ENCODE measurements around the gene PTPRM. TPM values are rescaled to one million over a fixed set of nuclear protein-coding genes. Genes with fewer than 3 reads are reported as not detected.

The PTPRM gene
- total RNA-seq, 1 donor from 2014 or later: 1.00 TPM

DNA sequence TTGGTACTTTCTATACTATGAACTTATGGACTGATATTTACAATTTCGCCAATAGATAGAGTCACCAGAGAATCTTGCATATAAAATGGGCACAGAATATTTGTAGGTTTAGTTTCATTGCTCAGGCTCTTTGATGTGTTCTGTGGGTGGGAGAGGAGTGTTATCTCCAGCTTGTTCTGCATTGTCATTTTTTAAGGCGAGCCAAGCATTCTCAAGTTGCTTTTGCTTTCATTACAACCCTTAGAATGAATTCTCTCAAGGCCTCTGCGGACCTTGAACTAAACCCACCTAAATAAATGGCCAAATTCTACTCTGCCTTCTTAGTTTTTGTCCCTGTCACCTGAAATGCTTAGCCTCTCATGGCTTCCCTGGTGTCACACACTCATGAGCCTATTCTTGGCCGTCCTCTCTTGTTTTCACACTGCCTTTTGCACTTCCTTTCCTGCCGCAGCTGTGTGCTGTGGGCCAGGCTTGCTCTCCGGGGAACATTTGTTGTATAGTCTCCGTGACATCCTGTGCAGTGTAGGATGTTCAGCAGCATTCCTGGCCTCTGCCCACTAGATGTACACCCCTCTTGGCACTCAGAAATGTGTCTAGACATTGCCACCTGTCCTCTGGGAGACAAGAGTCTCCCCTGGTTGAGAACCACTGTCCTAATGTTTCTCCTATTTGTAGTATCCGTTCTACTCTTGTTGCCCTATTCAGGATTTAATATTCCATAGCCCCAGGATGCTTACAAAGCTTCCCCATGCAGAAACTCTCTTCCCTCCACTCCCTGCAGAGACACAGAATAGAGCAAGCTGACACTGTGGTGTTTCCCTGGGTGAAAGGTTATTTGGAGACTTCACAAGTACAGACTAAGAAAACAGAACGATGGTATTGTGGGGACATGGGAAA lies 255.6 kb downstream of the PTPRM start:
- Mint-ChIP-seq H3K36me3 (ENCODE audit: low read depth) (no peaks in the 10 kb centered on the region), H3K27me3 (no peaks in the 10 kb centered on the region), H3K27ac (no peak overlapping the region), H3K4me1 (no peaks in the 10 kb centered on the region), H3K9me3 (no peaks in the 10 kb centered on the region), H3K4me3 (no peak overlapping the region)
- ATAC-seq (ENCODE audit: low read depth): no peak
- intact Hi-C loops (cut with micrococcal nuclease): no loop called here
- no peak for DNase-seq
- TF ChIP-seq, protein P1, sequence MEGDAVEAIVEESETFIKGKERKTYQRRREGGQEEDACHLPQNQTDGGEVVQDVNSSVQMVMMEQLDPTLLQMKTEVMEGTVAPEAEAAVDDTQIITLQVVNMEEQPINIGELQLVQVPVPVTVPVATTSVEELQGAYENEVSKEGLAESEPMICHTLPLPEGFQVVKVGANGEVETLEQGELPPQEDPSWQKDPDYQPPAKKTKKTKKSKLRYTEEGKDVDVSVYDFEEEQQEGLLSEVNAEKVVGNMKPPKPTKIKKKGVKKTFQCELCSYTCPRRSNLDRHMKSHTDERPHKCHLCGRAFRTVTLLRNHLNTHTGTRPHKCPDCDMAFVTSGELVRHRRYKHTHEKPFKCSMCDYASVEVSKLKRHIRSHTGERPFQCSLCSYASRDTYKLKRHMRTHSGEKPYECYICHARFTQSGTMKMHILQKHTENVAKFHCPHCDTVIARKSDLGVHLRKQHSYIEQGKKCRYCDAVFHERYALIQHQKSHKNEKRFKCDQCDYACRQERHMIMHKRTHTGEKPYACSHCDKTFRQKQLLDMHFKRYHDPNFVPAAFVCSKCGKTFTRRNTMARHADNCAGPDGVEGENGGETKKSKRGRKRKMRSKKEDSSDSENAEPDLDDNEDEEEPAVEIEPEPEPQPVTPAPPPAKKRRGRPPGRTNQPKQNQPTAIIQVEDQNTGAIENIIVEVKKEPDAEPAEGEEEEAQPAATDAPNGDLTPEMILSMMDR (IDR thresholded peaks at IDR 0.05): no peak
- CTCF ChIA-PET: no interaction called here
- POLR2A ChIA-PET: no interaction called here

DNA sequence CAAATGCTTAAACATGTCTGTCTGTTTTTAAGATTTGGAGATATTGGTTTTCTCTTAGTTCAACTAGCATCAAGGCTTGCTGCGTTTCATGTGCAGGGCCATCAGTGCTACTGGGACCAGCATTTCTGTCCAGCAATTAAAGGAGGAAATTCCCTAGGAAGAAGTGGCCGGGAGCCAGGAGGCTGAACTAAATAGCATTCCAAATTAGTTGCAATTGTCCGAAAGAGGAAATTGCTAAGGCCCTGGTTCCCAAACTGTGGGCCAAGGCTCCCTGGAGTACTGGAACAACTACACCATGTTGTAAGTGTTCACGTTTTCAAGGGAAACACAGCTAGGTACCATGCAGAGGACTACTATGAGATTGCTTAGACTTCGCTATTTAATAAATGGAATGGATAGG lies 257.9 kb downstream of the PTPRM start:
- Mint-ChIP-seq H3K9me3 (no peaks in the 10 kb centered on the region), H3K27ac (no peak overlapping the region), H3K36me3 (ENCODE audit: low read depth) (no peaks in the 10 kb centered on the region), H3K4me3 (no peak overlapping the region), H3K4me1 (no peaks in the 10 kb centered on the region), H3K27me3 (no peaks in the 10 kb centered on the region)
- DNase-seq (no peak), ATAC-seq (ENCODE audit: low read depth) (no peak)
- POLR2A ChIA-PET: no interaction called here
- intact Hi-C loops (cut with micrococcal nuclease): no loop called here
- CTCF ChIA-PET: no interaction called here
- TF ChIP-seq, protein P1 (IDR thresholded peaks at IDR 0.05): no peak

DNA sequence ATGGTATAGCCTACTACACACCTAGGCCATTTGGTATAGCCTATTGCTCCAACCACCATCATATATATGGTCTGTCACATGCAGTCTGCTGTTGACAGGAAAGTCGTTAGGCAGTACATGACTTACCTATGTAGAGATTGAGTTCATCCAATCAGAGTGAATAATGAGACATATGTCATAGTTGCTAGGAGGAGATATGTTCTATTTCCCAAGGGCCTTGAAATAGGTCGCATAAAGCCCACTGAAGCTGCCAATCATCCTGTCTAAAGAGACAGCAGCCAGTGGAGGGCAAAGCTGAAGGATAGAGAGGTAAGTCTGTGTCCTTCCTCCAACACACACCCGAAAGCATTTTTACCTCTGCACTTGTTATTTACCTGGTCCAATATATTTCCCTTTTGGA lies 263.4 kb downstream of the PTPRM start:
- TF ChIP-seq, protein P1 (IDR thresholded peaks at IDR 0.05): no peak
- CTCF ChIA-PET: no interaction called here
- no peaks in the 10 kb centered on the region for H3K4me1 Mint-ChIP-seq
- no peaks in the 10 kb centered on the region for H3K27me3 Mint-ChIP-seq
- no peaks in the 10 kb centered on the region for H3K9me3 Mint-ChIP-seq
- POLR2A ChIA-PET: no interaction called here
- H3K4me3 Mint-ChIP-seq: no peak overlapping the region
- no peaks in the 10 kb centered on the region for H3K36me3 Mint-ChIP-seq (ENCODE audit: low read depth)
- intact Hi-C loops (cut with micrococcal nuclease): no loop called here
- no peak for ATAC-seq (ENCODE audit: low read depth)
- H3K27ac Mint-ChIP-seq: no peak overlapping the region
- no peak for DNase-seq

DNA sequence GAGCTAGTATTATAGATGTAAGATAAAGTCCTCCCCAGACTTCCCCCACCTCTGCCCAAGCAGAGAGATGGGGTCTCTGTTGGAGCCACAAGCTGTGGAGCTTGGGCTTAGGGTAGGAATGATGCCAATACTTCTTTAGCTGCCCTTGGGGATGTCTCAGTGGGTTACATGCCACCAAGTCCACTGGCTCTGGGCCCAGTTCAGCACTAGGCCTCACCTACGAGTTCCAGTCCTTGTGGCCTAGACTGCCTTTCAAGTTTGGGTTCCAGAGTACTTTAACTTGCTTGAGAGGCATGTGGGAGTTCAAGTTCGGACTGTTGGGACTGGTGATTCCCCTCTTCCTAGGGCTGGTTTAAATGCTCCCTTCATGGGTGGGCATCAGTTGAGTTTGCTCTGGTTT lies 272.4 kb downstream of the PTPRM start:
- CTCF ChIA-PET: no interaction called here
- Mint-ChIP-seq H3K9me3 (peaks cover 11% of the 10 kb centered on the region), H3K27me3 (no peaks in the 10 kb centered on the region), H3K36me3 (ENCODE audit: low read depth) (no peaks in the 10 kb centered on the region), H3K27ac (no peak overlapping the region), H3K4me1 (no peaks in the 10 kb centered on the region), H3K4me3 (no peak overlapping the region)
- POLR2A ChIA-PET: no interaction called here
- intact Hi-C loops (cut with micrococcal nuclease): no loop called here
- ATAC-seq (ENCODE audit: low read depth) (no peak), DNase-seq (no peak)
- TF ChIP-seq, protein P1 (IDR thresholded peaks at IDR 0.05): no peak

DNA sequence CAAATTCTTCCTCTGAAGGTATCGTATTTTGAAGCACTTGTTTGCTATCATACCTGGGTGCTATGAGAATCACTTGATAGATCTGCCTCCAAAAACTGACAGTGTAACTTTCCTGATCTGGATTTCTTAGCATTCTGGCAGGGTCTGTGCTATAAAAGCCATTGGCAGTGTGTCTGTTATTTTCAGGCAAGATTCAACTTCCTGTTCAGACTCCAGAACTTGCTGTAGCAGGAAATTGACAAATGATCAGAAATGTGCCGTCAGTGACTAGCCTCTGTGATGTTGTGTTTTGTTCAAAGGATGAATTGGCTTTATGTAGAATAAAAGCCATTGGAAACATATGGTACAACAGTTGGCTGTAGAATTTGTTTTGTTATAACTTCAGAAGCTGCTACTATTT lies 273.3 kb downstream of the PTPRM start:
- no peak overlapping the region for H3K4me3 Mint-ChIP-seq
- H3K27me3 Mint-ChIP-seq: no peaks in the 10 kb centered on the region
- H3K36me3 Mint-ChIP-seq (ENCODE audit: low read depth): no peaks in the 10 kb centered on the region
- ChIA-PET CTCF (no interaction called here), POLR2A (no interaction called here)
- no peaks in the 10 kb centered on the region for H3K4me1 Mint-ChIP-seq
- DNase-seq (no peak), ATAC-seq (ENCODE audit: low read depth) (no peak)
- H3K27ac Mint-ChIP-seq: no peak overlapping the region
- TF ChIP-seq, protein P1 (IDR thresholded peaks at IDR 0.05): no peak
- intact Hi-C loops (cut with micrococcal nuclease): no loop called here
- peaks cover 16% of the 10 kb centered on the region for H3K9me3 Mint-ChIP-seq

Data from activated B cell treated with CpG ODN at 0.5 μM for 24 hours (primary cell).